GM23338 (cell line): ENCODE measurements around the gene SUGCT. TPM values are rescaled to one million over a fixed set of nuclear protein-coding genes. Genes with fewer than 3 reads are reported as not detected.

Source experiments
- ATAC-seq: fragments of 200-7000 bp; cut with Tn5 transposase; 3 replicates; pipeline ENCODE4 v1.9.1; 2020
- DNase-seq: peaks from one replicate; pipeline ENCODE4 v3.0.0-alpha.2; 2015; ENCODE audit warnings: low spot score
- H2AFZ ChIP-seq: fragments of 200-600 bp; sonication (generic); 2 replicates; pipeline ENCODE4 v1.8.0; 2016; ENCODE audit warnings: antibody characterized with exemption, mild to moderate bottlenecking, moderate library complexity
- H3F3A ChIP-seq: fragments of 200-600 bp; sonication (generic); replicated peaks from 2 replicates; pipeline ENCODE4 v1.8.0; 2017; ENCODE audit warnings: antibody characterized with exemption, mixed run types, low read depth
- H3K27ac ChIP-seq: fragments of 200-600 bp; sonication (generic); 2 replicates; pipeline ENCODE4 v1.6.1; 2016; ENCODE audit warnings: low read depth
- H3K27me3 ChIP-seq: fragments of 200-600 bp; sonication (generic); 2 replicates; pipeline ENCODE4 v1.8.0; 2016; ENCODE audit warnings: mild to moderate bottlenecking, mixed run types, moderate library complexity; ENCODE audit not compliant: insufficient read depth
- H3K36me3 ChIP-seq: fragments of 200-600 bp; sonication (generic); 2 replicates; pipeline ENCODE4 v1.8.0; 2016; ENCODE audit warnings: mild to moderate bottlenecking; ENCODE audit not compliant: insufficient read depth
- H3K4me1 ChIP-seq: fragments of 200-600 bp; sonication (generic); 2 replicates; pipeline ENCODE4 v1.8.0; 2016; ENCODE audit warnings: mild to moderate bottlenecking, moderate library complexity; ENCODE audit not compliant: insufficient read depth
- H3K4me2 ChIP-seq: fragments of 200-600 bp; sonication (generic); 2 replicates; pipeline ENCODE4 v1.7.1; 2017; ENCODE audit warnings: mixed run types
- H3K4me3 ChIP-seq: fragments of 200-600 bp; sonication (generic); 2 replicates; pipeline ENCODE4 v1.6.1; 2016; ENCODE audit warnings: mixed run types
- H3K79me2 ChIP-seq: fragments of 200-600 bp; sonication (generic); replicated peaks from 2 replicates; pipeline ENCODE4 v1.8.0; 2017; ENCODE audit warnings: mild to moderate bottlenecking; ENCODE audit not compliant: insufficient read depth
- H3K9me2 ChIP-seq: fragments of 200-600 bp; sonication (generic); 2 replicates; pipeline ENCODE4 v1.8.0; 2017; ENCODE audit not compliant: insufficient read depth
- H4K20me1 ChIP-seq: fragments of 200-600 bp; sonication (generic); replicated peaks from 2 replicates; pipeline ENCODE4 v1.8.0; 2017; ENCODE audit warnings: mild to moderate bottlenecking; ENCODE audit not compliant: insufficient read depth
- H3K27ac Mint-ChIP-seq: 2 replicates; pipeline ENCODE4 v1.8.0; 2020; ENCODE audit warnings: inconsistent platforms, mild to moderate bottlenecking, moderate library complexity, mixed read lengths
- H3K27me3 Mint-ChIP-seq: 3 replicates; pipeline ENCODE4 v1.8.0; 2022; ENCODE audit warnings: low read depth, mild to moderate bottlenecking, moderate library complexity, mixed read lengths, inconsistent platforms; ENCODE audit not compliant: insufficient read depth, poor library complexity
- H3K36me3 Mint-ChIP-seq: 3 replicates; pipeline ENCODE4 v1.8.0; 2021; ENCODE audit warnings: low read depth, mild to moderate bottlenecking, inconsistent platforms, moderate library complexity, mixed read lengths
- H3K4me1 Mint-ChIP-seq: 3 replicates; pipeline ENCODE4 v1.8.0; 2020; ENCODE audit warnings: mild to moderate bottlenecking, inconsistent platforms, mixed read lengths
- H3K4me3 Mint-ChIP-seq: 3 replicates; pipeline ENCODE4 v1.8.0; 2021; ENCODE audit warnings: moderate library complexity, mild to moderate bottlenecking, inconsistent platforms, mixed read lengths
- H3K9me3 Mint-ChIP-seq: 3 replicates; pipeline ENCODE4 v1.8.0; 2020; ENCODE audit warnings: moderate library complexity, mild to moderate bottlenecking, inconsistent platforms, mixed read lengths
- CREB1 ChIP-seq: fragments of 250-450 bp; sonication (Bioruptor Pico); IDR thresholded peaks from 2 replicates; pipeline ENCODE4 v1.5.0; 2020; ENCODE audit warnings: low read depth, mild to moderate bottlenecking, moderate library complexity
- CTCF ChIP-seq, 2 experiments: fragments of 200-600 bp in 1 of 2; sonication (generic) in 1 of 2; conservative IDR thresholded peaks; 2 replicates each; pipeline versions ENCODE4 v1.5.1 to v1.6.1; 2016 to 2017; ENCODE audit warnings: antibody characterized with exemption in 2 of 2, low read depth in 2 of 2, mild to moderate bottlenecking in 2 of 2, moderate library complexity in 1 of 2
- EZH2 ChIP-seq: fragments of 200-600 bp; sonication (generic); IDR thresholded peaks from one replicate; pipeline ENCODE4 v1.8.0; 2017; ENCODE audit warnings: antibody characterized with exemption, mild to moderate bottlenecking, low read depth; ENCODE audit not compliant: unreplicated experiment
- EZH2phosphoT487 ChIP-seq: fragments of 200-600 bp; sonication (generic); IDR thresholded peaks from one replicate; pipeline ENCODE4 v1.8.1; 2018; ENCODE audit warnings: antibody characterized with exemption; ENCODE audit not compliant: unreplicated experiment
- JUNB ChIP-seq: IDR thresholded peaks from one replicate; pipeline ENCODE4 v1.6.1; 2016; ENCODE audit warnings: antibody characterized with exemption; ENCODE audit not compliant: unreplicated experiment
- NANOG ChIP-seq: IDR thresholded peaks from 2 replicates; pipeline ENCODE4 v1.6.1; 2016; ENCODE audit warnings: antibody characterized with exemption, borderline replicate concordance
- POLR2AphosphoS5 ChIP-seq: IDR thresholded peaks from 2 replicates; pipeline ENCODE4 v1.6.1; 2016; ENCODE audit warnings: antibody characterized with exemption, low read depth
- STAT1 ChIP-seq: IDR thresholded peaks from one replicate; pipeline ENCODE4 v1.6.1; 2016; ENCODE audit warnings: antibody characterized with exemption; ENCODE audit not compliant: unreplicated experiment
- ZNF114 ChIP-seq: fragments of 250-450 bp; sonication (Bioruptor Pico); IDR thresholded peaks from 2 replicates; pipeline ENCODE4 v1.5.0; 2020; ENCODE audit warnings: mild to moderate bottlenecking, moderate library complexity
- ZNF331 ChIP-seq: fragments of 250-450 bp; sonication (Bioruptor Pico); IDR thresholded peaks from 2 replicates; pipeline ENCODE4 v1.5.0; 2020; ENCODE audit warnings: low read depth, mild to moderate bottlenecking, moderate library complexity
- ZNF462 ChIP-seq: fragments of 250-450 bp; sonication (Bioruptor Pico); IDR thresholded peaks from 2 replicates; pipeline ENCODE4 v1.5.0; 2020; ENCODE audit warnings: mild to moderate bottlenecking, moderate library complexity
- polyA plus RNA-seq: library from polyadenylated mRNA; unstranded; fragments of >200 nt; fragmentation: Nextera tagmentation; extraction: Ambion mirVana; gene quantifications from 2 replicates; pipeline ENCODE4 v1.2.1, GENCODE V29; 2016
- total RNA-seq: library from RNA; depleted of rRNA; stranded (reverse); fragments of >200 nt; shearing (Covaris generic); gene quantifications from 2 replicates; pipeline ENCODE4 v1.2.3, GENCODE V29; 2014
- TF ChIP-seq, protein P1 (sequence below): IDR thresholded peaks from 2 replicates; pipeline ENCODE4 v1.6.1; 2016; ENCODE audit warnings: antibody characterized with exemption
- TF ChIP-seq, protein P2 (sequence below): IDR thresholded peaks from one replicate; pipeline ENCODE4 v1.6.1; 2018; ENCODE audit warnings: antibody characterized with exemption; ENCODE audit not compliant: unreplicated experiment

Gene SUGCT
- total and polyA plus RNA-seq, 2 experiments from 2014 or later: 4.2 to 5.6 TPM

- Mint-ChIP-seq H3K27ac (no peak overlapping the region), H3K9me3 (peaks cover 1% of the 10 kb centered on the region), H3K4me1 (0 out of 3 replicates have a peak, but pooled peaks cover 3% of the 10 kb centered on the region), H3K27me3 (no peaks in the 10 kb centered on the region), H3K4me3 (no peak overlapping the region), H3K36me3 (peaks cover under 1% of the 10 kb centered on the region; the same call in 2 of the 3 replicates)
- H3K4me1 ChIP-seq: no peaks in the 10 kb centered on the region
- H3K4me3 ChIP-seq: no peak overlapping the region
- H3K27ac ChIP-seq: no peak overlapping the region
- ATAC-seq (no peak), DNase-seq (no peak)
- H3K9me2 ChIP-seq: peaks cover 3% of the 10 kb centered on the region; the same call in 1 of the 2 replicates
- no peak for TF ChIP-seq JUNB
- TF ChIP-seq EZH2phosphoT487: no peak
- TF ChIP-seq ZNF114 (CRISPR knock-in tag): no peak
- no peak for TF ChIP-seq CREB1 (CRISPR knock-in tag)
- TF ChIP-seq, protein P1, sequence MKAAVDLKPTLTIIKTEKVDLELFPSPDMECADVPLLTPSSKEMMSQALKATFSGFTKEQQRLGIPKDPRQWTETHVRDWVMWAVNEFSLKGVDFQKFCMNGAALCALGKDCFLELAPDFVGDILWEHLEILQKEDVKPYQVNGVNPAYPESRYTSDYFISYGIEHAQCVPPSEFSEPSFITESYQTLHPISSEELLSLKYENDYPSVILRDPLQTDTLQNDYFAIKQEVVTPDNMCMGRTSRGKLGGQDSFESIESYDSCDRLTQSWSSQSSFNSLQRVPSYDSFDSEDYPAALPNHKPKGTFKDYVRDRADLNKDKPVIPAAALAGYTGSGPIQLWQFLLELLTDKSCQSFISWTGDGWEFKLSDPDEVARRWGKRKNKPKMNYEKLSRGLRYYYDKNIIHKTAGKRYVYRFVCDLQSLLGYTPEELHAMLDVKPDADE: no peak
- TF ChIP-seq STAT1: no peak
- TF ChIP-seq ZNF462 (CRISPR knock-in tag): no peak
- TF ChIP-seq ZNF331 (CRISPR knock-in tag): no peak
- TF ChIP-seq EZH2: no peak
- no peak for TF ChIP-seq CTCF (conservative IDR thresholded peaks at IDR 0.05; ENCODE audit: low read depth in 2 of 2)
- TF ChIP-seq POLR2AphosphoS5: no peak
- no peak for TF ChIP-seq NANOG
- TF ChIP-seq, protein P2, sequence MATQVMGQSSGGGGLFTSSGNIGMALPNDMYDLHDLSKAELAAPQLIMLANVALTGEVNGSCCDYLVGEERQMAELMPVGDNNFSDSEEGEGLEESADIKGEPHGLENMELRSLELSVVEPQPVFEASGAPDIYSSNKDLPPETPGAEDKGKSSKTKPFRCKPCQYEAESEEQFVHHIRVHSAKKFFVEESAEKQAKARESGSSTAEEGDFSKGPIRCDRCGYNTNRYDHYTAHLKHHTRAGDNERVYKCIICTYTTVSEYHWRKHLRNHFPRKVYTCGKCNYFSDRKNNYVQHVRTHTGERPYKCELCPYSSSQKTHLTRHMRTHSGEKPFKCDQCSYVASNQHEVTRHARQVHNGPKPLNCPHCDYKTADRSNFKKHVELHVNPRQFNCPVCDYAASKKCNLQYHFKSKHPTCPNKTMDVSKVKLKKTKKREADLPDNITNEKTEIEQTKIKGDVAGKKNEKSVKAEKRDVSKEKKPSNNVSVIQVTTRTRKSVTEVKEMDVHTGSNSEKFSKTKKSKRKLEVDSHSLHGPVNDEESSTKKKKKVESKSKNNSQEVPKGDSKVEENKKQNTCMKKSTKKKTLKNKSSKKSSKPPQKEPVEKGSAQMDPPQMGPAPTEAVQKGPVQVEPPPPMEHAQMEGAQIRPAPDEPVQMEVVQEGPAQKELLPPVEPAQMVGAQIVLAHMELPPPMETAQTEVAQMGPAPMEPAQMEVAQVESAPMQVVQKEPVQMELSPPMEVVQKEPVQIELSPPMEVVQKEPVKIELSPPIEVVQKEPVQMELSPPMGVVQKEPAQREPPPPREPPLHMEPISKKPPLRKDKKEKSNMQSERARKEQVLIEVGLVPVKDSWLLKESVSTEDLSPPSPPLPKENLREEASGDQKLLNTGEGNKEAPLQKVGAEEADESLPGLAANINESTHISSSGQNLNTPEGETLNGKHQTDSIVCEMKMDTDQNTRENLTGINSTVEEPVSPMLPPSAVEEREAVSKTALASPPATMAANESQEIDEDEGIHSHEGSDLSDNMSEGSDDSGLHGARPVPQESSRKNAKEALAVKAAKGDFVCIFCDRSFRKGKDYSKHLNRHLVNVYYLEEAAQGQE: no peak
- H3K4me2 ChIP-seq: no peak overlapping the region
- no peaks in the 10 kb centered on the region for H3F3A ChIP-seq
- no peak overlapping the region for H2AFZ ChIP-seq
- H3K79me2 ChIP-seq: no peaks in the 10 kb centered on the region
- no peaks in the 10 kb centered on the region for H3K27me3 ChIP-seq
- no peaks in the 10 kb centered on the region for H4K20me1 ChIP-seq
- no peaks in the 10 kb centered on the region for H3K36me3 ChIP-seq
Observed at GRCh38 chr7:40874756-40875155, 740.0 kb downstream of the SUGCT start.
